Stimulated activated naive B cell treated with anti-CD40 and anti-IgM and Interleukin-4, amounts not matched to agents 10 μg/mL and 1 μg/mL and 100 μg/mL, for 72 hours (primary cell): ENCODE data around the gene PCDHGA1.
A peak's percentile ranks its signal among the peaks of the same experiment; 100 is the strongest.

Experiments used
- ATAC-seq, 2 donors: fragments of 150-1000 bp; cut with Tn5 transposase; replicated peaks; 2 replicates each; pipeline ENCODE4 v1.10.0; 2021; ENCODE audit warnings: moderate library complexity in 1 of 2
- DNase-seq: peaks from one replicate; pipeline ENCODE4 v3.0.0; 2021
- H3K27ac Mint-ChIP-seq: one replicate; pipeline ENCODE4 v1.8.0; 2022; ENCODE audit warnings: mild to moderate bottlenecking, mixed read lengths
- H3K27me3 Mint-ChIP-seq, 2 donors: one replicate each; pipeline ENCODE4 v1.8.0; 2022; ENCODE audit warnings: mixed read lengths in 2 of 2
- H3K36me3 Mint-ChIP-seq, 2 donors: one replicate each; pipeline ENCODE4 v1.8.0; 2022; ENCODE audit warnings: mixed read lengths in 2 of 2, mild to moderate bottlenecking in 1 of 2
- H3K4me1 Mint-ChIP-seq, 2 donors: one replicate each; pipeline ENCODE4 v1.8.0; 2022; ENCODE audit warnings: mixed read lengths in 2 of 2, mild to moderate bottlenecking in 1 of 2
- H3K4me3 Mint-ChIP-seq, 2 donors: one replicate each; pipeline ENCODE4 v1.8.0; 2022; ENCODE audit warnings: mild to moderate bottlenecking in 2 of 2, mixed read lengths in 2 of 2, moderate library complexity in 1 of 2
- H3K9me3 Mint-ChIP-seq, 2 donors: one replicate each; pipeline ENCODE4 v1.8.0; 2022; ENCODE audit warnings: mixed read lengths in 2 of 2, mild to moderate bottlenecking in 1 of 2

Gene PCDHGA1

DNA sequence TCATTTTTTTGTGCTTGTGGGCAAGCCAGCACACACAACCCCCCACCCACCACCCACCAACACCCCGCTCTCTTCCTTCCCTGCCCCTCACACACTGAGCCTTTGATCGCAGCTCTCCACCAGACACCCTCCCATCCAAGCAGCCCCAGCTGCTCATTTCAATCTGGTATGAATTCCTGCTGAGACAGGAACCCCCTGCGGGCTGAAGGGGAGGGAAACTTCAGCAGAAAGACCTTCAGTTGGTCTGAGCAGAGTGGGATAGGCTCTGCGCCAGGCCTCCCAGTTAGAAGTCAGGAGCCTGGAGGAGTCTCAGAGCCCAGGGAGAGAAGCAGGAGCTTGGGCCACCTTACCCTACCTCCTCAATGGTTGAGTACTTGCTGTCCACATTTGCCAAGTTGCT, 165.7 kb downstream of the PCDHGA1 start:
- Mint-ChIP-seq H3K9me3 (no peaks in the 10 kb centered on the region), H3K4me1 (peaks cover 7 to 11% of the 10 kb centered on the region in 2 donors), H3K4me3 (no peak overlapping the region), H3K36me3 (peaks cover 0 to 7% of the 10 kb centered on the region in 2 donors), H3K27ac (no peak overlapping the region), H3K27me3 (peaks cover 31 to 68% of the 10 kb centered on the region in 2 donors)
- DNase-seq (no peak), ATAC-seq (no peak)

DNA sequence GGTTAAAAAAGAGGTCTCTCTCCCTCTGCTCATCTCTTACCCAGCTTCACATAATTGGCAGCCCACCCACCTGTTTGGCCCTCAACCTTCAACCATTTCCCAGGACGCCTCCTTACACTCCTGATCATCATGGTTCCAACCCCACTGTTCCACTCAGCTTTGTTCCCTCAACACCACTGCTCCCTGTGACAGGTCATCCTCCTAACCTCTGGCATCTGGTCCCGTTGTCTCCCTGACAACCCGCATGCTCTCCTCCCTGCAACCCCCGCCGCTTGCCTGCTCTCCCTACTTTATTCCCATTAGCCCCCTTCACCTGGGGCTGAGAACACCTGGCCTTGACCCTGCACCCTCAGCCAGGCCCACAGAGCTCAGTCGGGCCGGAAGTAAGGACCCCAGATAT, 171.4 kb downstream of the PCDHGA1 start:
- Mint-ChIP-seq H3K4me3 (no peak overlapping the region), H3K36me3 (peaks cover 3 to 4% of the 10 kb centered on the region in 2 donors), H3K27me3 (peaks cover 16 to 31% of the 10 kb centered on the region in 2 donors), H3K27ac (no peak overlapping the region), H3K9me3 (no peaks in the 10 kb centered on the region), H3K4me1 (peaks cover 4 to 6% of the 10 kb centered on the region in 2 donors)
- DNase-seq, result no peak
- ATAC-seq, result no peak

- peak in 1 of 2 donors; percentile 6 for ATAC-seq
- peaks cover 0 to 3% of the 10 kb centered on the region in 2 donors for H3K36me3 Mint-ChIP-seq
- no peak overlapping the region for H3K4me3 Mint-ChIP-seq
- peaks cover 19 to 24% of the 10 kb centered on the region in 2 donors for H3K4me1 Mint-ChIP-seq
- peaks cover 5 to 15% of the 10 kb centered on the region in 2 donors for H3K27me3 Mint-ChIP-seq
- DNase-seq, result no peak
- H3K9me3 Mint-ChIP-seq, result no peaks in the 10 kb centered on the region
- H3K27ac Mint-ChIP-seq, result no peak overlapping the region
These were observed 173.4 kb downstream of the PCDHGA1 start for GRCh38 chr5:141503681-141504080.

GRCh38 chr5:141504216-141504615, 173.9 kb downstream of the PCDHGA1 start:
- H3K27me3 Mint-ChIP-seq, result peaks cover 4 to 9% of the 10 kb centered on the region in 2 donors
- no peak overlapping the region for H3K4me3 Mint-ChIP-seq
- DNase-seq, result no peak
- peaks cover 21 to 29% of the 10 kb centered on the region in 2 donors for H3K4me1 Mint-ChIP-seq
- H3K9me3 Mint-ChIP-seq, result no peaks in the 10 kb centered on the region
- no peak for ATAC-seq
- no peak overlapping the region for H3K27ac Mint-ChIP-seq
- peaks cover 0 to 3% of the 10 kb centered on the region in 2 donors for H3K36me3 Mint-ChIP-seq

- ATAC-seq, result no peak
- H3K27ac Mint-ChIP-seq, result peak overlapping the region; percentile 62
- no peak overlapping the region for H3K4me3 Mint-ChIP-seq
- DNase-seq, result no peak
- peaks cover 4 to 8% of the 10 kb centered on the region in 2 donors for H3K27me3 Mint-ChIP-seq
- peaks cover 35 to 47% of the 10 kb centered on the region in 2 donors for H3K4me1 Mint-ChIP-seq
- peaks cover 0 to under 1% of the 10 kb centered on the region in 2 donors for H3K9me3 Mint-ChIP-seq
- H3K36me3 Mint-ChIP-seq, result peaks cover 3 to 4% of the 10 kb centered on the region in 2 donors
These were observed 176.3 kb downstream of the PCDHGA1 start for GRCh38 chr5:141506381-141507155.

- H3K27ac Mint-ChIP-seq, result peak overlapping the region; percentile 62
These were observed 177.2 kb downstream of the PCDHGA1 start for GRCh38 chr5:141507387-141508091.

DNA sequence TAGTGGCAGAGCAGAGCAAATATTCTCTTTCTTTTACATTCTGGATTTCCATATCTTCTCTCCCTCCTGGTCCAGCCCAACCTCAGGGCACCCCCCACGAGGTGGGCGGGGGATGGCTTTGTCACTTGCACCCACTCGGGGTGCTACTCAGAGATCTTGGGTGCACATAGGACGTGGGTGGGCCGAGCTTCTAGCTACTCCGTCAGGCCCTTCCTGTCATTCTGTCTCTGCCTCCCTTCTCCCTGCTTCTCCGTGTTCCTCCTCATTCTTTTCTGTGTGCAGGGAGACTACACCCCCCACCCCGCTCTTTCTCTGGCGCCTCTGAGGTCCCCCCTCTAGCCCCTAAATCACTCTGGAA, 178.1 kb downstream of the PCDHGA1 start:
- Mint-ChIP-seq H3K4me1 (peaks cover 49 to 64% of the 10 kb centered on the region in 2 donors), H3K9me3 (peaks cover 0 to 3% of the 10 kb centered on the region in 2 donors), H3K4me3 (peak overlapping the region in 1 of 2 donors; percentile 0), H3K27ac (peak overlapping the region; percentile 28), H3K36me3 (peaks cover 9 to 13% of the 10 kb centered on the region in 2 donors), H3K27me3 (peaks cover 0 to 8% of the 10 kb centered on the region in 2 donors)
- DNase-seq, result no peak
- no peak for ATAC-seq

More at GRCh38 chr5:141507387-141508091, 177.2 kb downstream of the PCDHGA1 start:
- Mint-ChIP-seq H3K9me3 (peaks cover 0 to 3% of the 10 kb centered on the region in 2 donors), H3K27me3 (peaks cover 0 to 8% of the 10 kb centered on the region in 2 donors), H3K4me1 (peaks cover 43 to 55% of the 10 kb centered on the region in 2 donors), H3K36me3 (peaks cover 5 to 7% of the 10 kb centered on the region in 2 donors), H3K4me3 (peak overlapping the region in 1 of 2 donors; percentile 25)
- peak; percentile 26 to 40 for ATAC-seq
- no peak for DNase-seq

DNA sequence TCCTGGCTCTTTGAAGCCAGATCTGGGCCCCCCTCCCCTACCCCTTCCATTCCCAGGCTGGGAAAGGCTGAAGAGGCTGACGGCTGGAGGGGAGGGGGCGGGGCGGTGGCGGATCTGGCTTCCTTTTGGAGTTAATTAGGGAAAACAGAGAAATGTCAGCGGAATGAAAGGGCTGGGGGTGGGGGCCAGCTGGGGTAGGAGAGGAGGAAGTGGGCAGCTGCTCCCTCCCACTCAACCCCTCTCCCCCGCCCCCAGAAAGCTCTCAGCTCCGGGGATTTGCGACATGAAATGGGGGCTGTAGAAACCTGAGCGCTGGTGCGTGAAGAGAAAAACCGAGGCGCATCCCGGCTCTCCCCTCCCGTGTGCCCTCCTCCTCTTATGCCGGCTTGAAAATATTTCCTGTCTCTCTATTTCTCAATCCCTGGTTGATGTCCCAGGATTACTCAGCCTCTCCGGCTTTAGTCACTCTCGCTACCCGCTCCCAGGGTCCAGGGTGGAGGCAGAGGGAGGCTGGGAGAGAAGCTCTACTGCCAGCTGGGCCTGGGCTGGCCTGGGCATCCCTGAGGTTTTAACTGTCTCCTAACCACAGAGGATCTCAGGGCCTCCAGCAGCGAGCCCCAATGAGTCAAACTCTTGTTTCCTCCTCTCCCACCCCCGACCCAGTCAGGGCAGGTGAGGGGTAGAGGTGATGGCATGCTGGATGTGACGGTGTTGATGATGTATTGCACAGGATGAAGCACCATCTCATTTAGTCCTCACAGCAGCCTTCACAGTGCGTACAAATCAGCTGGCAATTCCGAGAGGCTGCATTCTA, 178.7 kb downstream of the PCDHGA1 start:
- H3K9me3 Mint-ChIP-seq, result peaks cover 0 to 3% of the 10 kb centered on the region in 2 donors
- H3K36me3 Mint-ChIP-seq, result peaks cover 14 to 18% of the 10 kb centered on the region in 2 donors
- peaks cover 0 to 8% of the 10 kb centered on the region in 2 donors for H3K27me3 Mint-ChIP-seq
- ATAC-seq (peak in 1 of 2 donors; percentile 16), DNase-seq (no peak)
- H3K27ac Mint-ChIP-seq, result peak overlapping the region; percentile 84
- peak overlapping the region; percentile 32 to 70 for H3K4me3 Mint-ChIP-seq
- peaks cover 51 to 65% of the 10 kb centered on the region in 2 donors for H3K4me1 Mint-ChIP-seq

- Mint-ChIP-seq H3K4me1 (peaks cover 58 to 73% of the 10 kb centered on the region in 2 donors), H3K27me3 (peaks cover 0 to 4% of the 10 kb centered on the region in 2 donors), H3K9me3 (peaks cover 0 to 3% of the 10 kb centered on the region in 2 donors), H3K4me3 (no peak overlapping the region), H3K27ac (peak overlapping the region; percentile 11), H3K36me3 (peaks cover 19 to 28% of the 10 kb centered on the region in 2 donors)
- ATAC-seq (no peak), DNase-seq (no peak)
These were observed 179.8 kb downstream of the PCDHGA1 start for GRCh38 chr5:141510160-141510559.

GRCh38 chr5:141510850-141511601, 180.7 kb downstream of the PCDHGA1 start:
- Mint-ChIP-seq H3K4me3 (no peak overlapping the region), H3K27me3 (no peaks in the 10 kb centered on the region), H3K9me3 (peaks cover 0 to 3% of the 10 kb centered on the region in 2 donors), H3K4me1 (peaks cover 63 to 78% of the 10 kb centered on the region in 2 donors), H3K27ac (peak overlapping the region; percentile 59), H3K36me3 (peaks cover 22 to 35% of the 10 kb centered on the region in 2 donors)
- ATAC-seq (peak in 1 of 2 donors; percentile 17), DNase-seq (no peak)

GRCh38 chr5:141511771-141512325, 181.5 kb downstream of the PCDHGA1 start:
- Mint-ChIP-seq H3K4me1 (peaks cover 65 to 83% of the 10 kb centered on the region in 2 donors), H3K9me3 (peaks cover 0 to 3% of the 10 kb centered on the region in 2 donors), H3K27me3 (no peaks in the 10 kb centered on the region), H3K27ac (peak overlapping the region; percentile 59), H3K4me3 (peak overlapping the region in 1 of 2 donors; percentile 53), H3K36me3 (peaks cover 29 to 43% of the 10 kb centered on the region in 2 donors)
- no peak for DNase-seq
- ATAC-seq, result no peak

DNA sequence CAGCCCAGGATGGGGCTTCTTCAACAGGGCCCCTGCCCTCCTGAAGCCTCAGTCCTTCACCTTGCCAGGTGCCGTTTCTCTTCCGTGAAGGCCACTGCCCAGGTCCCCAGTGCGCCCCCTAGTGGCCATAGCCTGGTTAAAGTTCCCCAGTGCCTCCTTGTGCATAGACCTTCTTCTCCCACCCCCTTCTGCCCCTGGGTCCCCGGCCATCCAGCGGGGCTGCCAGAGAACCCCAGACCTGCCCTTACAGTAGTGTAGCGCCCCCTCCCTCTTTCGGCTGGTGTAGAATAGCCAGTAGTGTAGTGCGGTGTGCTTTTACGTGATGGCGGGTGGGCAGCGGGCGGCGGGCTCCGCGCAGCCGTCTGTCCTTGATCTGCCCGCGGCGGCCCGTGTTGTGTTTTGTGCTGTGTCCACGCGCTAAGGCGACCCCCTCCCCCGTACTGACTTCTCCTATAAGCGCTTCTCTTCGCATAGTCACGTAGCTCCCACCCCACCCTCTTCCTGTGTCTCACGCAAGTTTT, 182.1 kb downstream of the PCDHGA1 start:
- no peaks in the 10 kb centered on the region for H3K27me3 Mint-ChIP-seq
- ATAC-seq, result peak; percentile 12 to 56
- H3K9me3 Mint-ChIP-seq, result peaks cover 0 to 3% of the 10 kb centered on the region in 2 donors

More for the DNA sequence above, 182.1 kb downstream of the PCDHGA1 start:
- Mint-ChIP-seq H3K4me3 (peak overlapping the region; percentile 76 to 77), H3K4me1 (peaks cover 59 to 78% of the 10 kb centered on the region in 2 donors), H3K27ac (peak overlapping the region; percentile 47), H3K36me3 (peaks cover 32 to 48% of the 10 kb centered on the region in 2 donors)
- DNase-seq, result no peak
